Stimulated activated naive CD8-positive, alpha-beta T cell treated with anti-CD3 and anti-CD28 coated beads, Interleukin-15, Interleukin-2, amounts not matched to agents 100 U/mL and 50 U/mL, for 24 hours (primary cell): Measurements from ENCODE around the gene VGF.

Source experiments
- ATAC-seq: fragments of 150-1000 bp; cut with Tn5 transposase; one replicate; pipeline ENCODE4 v1.10.0; 2021
- DNase-seq: peaks from one replicate; pipeline ENCODE4 v3.0.0; 2021

The VGF gene

DNA sequence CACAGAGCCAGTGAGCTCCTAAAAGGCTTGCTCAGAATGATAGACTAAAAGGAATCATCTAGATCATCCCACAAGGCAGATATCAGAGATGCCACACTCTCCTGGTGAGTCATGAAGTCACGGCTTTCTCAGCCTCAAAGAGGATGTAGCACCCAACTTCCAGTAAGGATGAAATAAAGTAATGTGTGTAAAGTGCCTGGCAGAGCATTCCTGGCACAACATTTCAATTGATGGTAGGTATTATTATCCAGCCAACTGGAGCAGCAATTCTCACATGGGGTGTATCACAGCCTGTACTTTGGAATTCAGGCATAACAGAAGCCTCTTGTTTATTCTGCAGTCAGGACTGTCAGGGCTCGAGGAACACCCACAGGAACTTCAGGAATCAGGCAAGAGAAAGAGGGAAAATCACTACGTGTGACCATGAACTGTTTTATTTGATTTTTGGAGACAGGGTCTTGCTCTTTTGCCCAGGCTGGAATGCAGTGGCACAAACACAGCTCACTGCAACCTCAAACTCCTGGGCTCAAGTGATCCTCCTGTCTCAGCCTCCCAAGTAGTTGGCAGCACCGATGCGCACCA lies 20.0 kb upstream of the VGF start:
- DNase-seq (no peak), ATAC-seq (no peak)

- ATAC-seq (no peak), DNase-seq (no peak)
Measured at GRCh38 chr7:101180130-101180755, 14.9 kb upstream of the VGF start, which contains the start of gene NAT16. Gene NAT16 (minus strand): TSS chr7:101180293. CDS start chr7:101174807, 5,486 bp downstream.

DNA sequence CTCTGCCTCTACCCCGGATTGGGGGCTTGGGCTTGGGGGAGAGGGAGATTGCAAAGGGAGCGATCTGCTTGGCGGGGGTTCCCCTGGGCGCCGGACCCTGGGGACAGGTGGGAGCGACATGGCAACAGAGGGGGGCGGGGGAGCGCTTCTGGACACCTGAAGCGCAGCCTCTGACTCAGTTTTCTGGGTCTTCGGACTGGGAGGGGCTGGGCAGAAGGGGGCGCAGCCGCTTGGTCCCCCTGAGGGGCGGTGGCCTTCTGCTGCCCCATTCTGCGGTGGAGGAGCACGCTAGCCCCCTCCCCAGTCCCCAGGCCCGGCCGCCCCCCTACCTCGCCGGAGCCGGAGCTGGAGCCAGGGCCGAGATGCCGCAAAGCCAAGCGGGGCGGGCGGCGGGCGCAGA lies 14.3 kb upstream of the VGF start:
- ATAC-seq (no peak), DNase-seq (no peak)

- no peak for DNase-seq
- ATAC-seq = no peak
Measured at GRCh38 chr7:101179117-101179516, 13.7 kb upstream of the VGF start.

DNA sequence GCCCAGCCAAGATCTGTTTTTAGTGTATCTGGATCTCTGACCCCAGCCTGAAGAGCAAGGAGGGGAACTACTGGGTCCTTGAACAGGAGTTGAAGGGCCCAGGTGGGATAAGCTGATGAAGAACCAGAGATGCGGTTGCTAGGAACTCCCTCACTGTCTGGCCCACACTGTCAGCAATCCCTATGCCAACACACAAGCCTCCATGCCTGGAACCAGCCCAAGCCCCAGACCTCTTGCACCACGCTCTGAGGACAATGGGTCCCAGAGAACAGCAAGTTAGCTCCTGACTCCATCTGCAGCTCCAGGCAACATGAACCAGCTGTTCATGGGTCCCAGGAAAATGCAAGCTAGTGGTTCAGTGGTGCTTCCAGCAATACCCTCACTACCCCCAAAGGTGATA lies 12.3 kb upstream of the VGF start:
- no peak for DNase-seq
- no peak for ATAC-seq

DNA sequence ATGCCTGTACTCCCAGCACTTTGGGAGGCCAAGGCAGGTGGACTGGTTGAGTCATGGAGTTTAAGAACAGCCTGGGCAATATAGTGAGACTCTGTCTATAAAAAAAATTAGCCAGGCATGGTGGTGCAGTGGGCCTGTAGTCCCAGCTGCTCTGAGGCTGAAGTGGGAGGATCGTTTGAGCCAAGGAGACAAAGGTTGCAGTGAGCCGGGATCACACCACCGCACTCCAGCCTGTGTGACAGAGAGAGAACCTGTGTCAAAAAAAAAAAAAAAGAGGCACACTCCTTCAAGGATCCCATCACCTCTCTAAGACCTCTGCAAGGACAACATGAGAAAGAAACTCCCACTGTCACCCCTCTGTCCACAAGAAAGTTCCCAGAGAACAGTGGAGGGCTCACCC lies 10.3 kb upstream of the VGF start:
- ATAC-seq (no peak), DNase-seq (no peak)

- ATAC-seq (no peak), DNase-seq (no peak)
Measured at GRCh38 chr7:101174322-101174854, 9.0 kb upstream of the VGF start.

GRCh38 chr7:101173752-101174244 lies 8.4 kb upstream of the VGF start:
- DNase-seq (peak; percentile 77), ATAC-seq (peak; percentile 73)

DNA sequence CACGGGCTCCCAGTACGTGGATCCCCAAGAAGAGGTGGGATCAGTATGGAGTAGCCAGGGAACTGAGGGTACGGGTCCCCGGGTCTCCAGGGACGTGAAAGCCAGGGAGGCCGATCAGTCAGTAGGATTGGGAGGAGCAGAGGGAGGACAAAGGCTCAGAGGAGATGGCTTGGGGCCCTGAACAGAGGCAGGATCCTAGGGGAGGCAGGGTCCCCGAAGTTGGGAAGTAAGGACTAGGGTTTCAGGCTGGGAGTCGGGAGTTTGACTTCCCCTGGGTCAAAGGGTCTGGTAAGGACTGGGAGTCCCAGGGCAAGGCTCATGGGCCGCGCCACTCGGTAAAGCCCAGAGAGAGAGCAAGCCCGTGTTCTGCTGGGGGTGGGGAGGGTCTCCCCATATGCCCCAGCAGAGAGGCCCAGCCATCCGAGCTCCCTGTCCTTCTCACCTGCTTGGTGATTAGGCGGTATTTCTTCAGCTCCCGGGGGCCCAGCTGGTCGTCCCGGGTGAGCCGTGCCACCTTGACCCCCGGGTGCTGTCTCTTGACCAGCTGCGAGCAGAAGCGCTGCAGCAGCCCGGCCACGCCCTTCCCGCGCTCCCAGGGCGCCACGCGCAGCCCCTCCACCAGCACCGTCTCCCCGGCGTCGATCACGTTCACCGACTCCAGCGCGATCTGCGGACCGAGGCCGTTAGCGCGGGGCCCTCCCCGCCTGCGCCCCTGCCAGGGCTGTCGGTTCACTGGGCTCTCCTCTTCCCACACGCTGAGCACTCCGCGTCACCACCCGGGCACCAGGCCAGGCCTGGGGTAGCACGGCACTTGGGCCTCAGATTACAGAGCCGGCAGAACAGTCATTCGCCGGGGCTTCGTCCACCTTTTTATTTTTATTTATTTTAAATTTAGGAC lies 7.7 kb upstream of the VGF start:
- no peak for DNase-seq
- ATAC-seq = no peak

DNA sequence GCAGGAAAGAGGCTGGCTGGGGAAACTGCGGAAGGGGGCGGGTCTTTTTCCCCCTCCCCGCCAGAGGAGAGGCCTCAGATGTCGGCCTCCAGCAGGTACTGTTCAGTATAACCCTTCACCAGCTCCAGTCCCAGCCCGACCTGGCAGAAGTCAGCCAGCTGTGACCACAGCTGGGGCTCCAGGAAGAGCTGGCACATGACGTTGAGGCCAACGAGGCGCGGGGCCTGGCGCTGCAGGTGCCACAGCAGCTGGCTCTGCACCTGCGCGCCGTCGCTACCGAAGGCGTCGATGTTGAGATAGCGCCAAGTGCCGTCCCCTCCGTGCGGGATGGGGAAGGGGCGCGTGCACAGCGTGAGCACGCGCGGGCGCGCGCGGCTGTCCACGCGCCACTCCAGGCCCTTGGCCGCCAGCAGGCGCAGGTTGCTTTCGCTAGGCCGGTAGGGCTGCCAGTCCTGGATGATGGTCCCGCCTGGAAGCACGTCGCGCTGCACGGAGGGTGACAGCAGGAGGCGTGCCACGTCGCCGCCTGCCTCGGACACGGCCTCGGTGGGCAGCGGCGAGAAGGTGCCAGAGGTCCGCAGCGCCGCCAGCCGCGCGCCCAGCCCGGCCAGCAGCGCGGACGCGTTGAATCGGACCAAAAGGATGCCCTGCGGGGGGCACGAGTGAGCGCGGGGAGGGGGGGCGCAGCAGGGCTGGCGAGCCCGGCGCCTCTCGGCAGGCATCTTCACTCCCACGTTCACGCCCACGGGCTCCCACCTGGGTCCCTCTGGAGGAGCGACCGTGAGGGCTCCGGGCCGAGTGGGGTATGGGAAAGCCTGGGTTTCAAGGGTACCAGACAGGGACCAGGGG lies 6.9 kb upstream of the VGF start:
- no peak for ATAC-seq
- DNase-seq = no peak

- no peak for DNase-seq
- no peak for ATAC-seq
Measured at GRCh38 chr7:101171442-101171837, 6.1 kb upstream of the VGF start.

- DNase-seq (no peak), ATAC-seq (no peak)
Measured at GRCh38 chr7:101170617-101171441, 5.5 kb upstream of the VGF start.

DNA sequence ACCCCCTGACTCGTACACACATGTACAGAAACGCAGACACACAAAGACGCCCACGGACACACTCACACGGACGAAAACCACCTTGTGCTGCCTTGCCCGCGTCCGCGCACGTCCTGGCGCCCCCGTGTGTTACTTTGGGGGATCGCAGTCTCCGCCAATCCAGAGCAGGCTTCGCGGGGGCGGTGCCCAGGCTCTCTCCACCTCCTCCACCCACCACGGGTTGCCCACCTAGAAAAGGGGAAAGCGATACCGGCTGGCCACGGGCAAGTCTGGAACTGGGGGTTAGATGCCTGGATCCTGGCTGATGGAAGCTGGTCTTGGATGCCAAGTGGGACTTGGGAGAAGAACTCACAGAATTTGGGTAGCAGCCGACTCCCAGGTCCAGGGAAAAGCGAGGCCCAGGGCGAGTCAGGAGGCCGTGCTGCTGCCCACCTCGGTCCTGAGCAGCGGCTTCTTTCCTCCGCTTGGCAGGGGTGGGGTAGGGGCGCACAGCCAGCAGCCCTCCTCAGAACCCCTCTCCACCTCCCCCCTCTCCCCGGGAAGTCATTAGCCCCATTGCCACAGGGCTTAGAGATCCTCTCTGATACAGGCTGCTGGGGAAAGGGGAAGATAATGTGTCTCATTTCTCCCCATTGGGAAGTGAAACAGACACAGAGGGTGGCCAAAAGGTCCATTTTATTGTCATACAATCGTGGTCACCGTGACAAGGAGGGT lies 4.6 kb upstream of the VGF start:
- DNase-seq = peak; percentile 88
- peak; percentile 27 for ATAC-seq

GRCh38 chr7:101169110-101169837 lies 3.9 kb upstream of the VGF start:
- ATAC-seq (no peak), DNase-seq (no peak)

- DNase-seq (peak; percentile 48), ATAC-seq (no peak)
Measured at GRCh38 chr7:101168412-101169049, 3.2 kb upstream of the VGF start.

DNA sequence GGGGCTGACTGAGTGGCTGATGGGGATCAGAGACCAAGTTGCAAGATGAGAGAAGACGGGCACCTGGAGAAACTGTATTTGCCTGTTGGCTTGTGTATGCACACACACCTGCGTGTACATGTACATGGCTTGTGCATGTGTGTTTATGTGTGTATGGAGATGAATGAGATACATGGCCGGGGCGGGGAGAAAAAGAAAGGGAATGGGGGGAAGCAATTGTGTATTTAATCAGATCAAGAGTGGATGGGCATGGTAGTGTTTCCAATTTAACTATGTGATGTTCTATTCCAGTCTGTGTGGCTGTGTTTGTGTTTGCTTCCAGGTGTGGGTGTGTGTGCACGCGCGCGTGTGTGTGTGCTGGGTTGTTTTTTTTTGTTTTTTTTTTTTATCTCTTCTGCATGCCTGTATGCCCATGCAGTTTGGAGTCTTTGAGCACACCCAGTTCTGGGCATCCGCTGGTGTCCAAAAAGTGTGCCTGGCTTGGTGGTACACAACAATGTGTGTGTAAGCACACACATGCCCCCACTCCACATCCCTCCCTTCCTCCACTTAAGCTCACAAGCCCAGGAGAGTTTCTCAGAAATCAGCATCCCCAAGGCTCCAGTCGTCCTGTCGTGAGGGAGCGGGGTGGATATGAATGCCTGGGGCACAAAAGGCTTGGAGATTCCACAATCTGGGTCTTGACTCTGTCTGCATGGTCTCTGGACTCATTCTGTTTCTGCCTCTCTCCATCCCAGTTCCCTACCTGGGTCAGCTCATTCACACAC lies 2.5 kb upstream of the VGF start:
- DNase-seq = no peak
- ATAC-seq = no peak

DNA sequence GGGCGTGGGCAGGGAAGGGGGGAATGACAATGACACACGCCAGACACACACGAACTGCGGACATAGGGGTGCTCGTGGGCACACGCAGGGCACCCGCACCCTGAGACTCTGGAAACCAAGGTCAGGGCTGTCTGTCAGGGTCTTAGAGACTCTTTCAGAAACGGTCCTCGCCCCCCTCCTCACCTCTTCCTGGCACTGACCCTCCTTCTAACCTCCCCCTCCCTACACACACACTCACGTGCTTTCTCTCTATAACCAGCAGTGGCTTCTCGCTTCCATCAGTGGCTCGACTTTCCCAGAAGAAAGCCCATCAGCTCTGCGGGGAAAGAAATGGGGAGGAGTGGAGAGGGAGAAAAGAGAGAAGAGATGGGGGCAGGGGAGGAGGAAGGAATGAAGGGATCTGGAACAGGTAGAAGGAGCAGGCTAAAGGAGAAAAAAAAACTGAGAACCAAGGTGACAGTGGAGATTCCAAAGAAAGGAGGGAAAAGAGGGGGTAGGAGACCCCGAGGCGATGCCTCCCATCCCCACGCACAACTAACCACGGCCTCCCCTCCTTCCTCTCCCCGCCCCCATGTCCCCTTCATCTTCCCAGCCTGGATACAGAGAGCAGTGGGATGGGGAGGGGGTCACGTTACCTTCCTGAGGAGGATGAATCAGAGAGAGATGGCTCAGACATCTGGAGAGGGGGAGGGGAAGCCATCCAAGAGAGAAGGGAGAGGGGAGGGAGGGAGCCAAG lies 1.7 kb upstream of the VGF start:
- no peak for DNase-seq
- ATAC-seq = no peak

DNA sequence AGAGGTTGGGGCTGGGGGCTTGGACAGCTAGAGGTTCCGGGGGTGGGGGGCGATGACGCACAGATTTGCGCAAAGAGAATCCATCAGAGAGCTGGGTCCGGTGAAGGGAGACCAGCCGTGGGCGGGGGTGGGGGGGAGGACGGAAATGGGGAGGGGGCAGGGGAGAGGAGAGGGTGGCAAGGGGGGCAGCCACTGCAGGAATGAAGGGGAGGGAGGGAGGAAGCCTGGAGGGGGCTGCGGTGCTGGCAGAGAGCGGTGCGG lies 1.2 kb upstream of the VGF start:
- no peak for ATAC-seq
- no peak for DNase-seq
